ENCODE data around the gene NUDCD3.
"Not testable (repeated sequence)": the region's sequence is repeated elsewhere in the genome, so short reads cannot be mapped to it uniquely, and the experiment has no call there.

NUDCD3 gene

GRCh38 chr7:44448922-44449583, 41.4 kb downstream of the NUDCD3 start:
- DNase-seq (ENCODE audit: low read depth in 2 of 2), result no peak

DNA sequence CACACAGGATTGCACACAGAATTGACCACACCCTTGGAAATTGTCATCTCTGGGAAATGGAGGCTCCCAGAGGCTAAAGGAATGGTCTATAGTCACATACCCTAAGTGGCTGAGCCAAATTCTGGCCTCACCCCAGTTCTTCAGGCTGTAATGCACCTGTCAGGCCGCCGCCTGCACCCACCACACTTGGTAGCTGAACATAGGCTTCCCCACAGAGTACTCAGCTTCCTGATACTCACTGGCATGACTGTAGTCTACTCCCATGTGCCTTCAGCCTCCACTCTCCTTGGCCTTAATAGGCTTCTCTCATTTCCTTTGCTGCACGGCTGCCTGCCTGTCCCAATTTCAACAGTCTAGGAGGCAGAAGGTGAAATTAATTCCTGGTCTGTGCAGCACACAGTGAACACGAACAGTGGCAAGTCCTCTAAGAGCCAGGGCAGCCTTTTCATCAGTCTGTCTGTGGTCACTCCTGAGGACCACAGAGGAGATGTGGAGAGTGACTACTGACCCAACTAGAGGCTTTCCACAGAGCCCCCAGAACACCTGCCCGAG, 42.5 kb downstream of the NUDCD3 start:
- no peak for DNase-seq (ENCODE audit: low read depth in 2 of 2)

GRCh38 chr7:44445986-44446671, 44.3 kb downstream of the NUDCD3 start:
- DNase-seq (ENCODE audit: low read depth in 2 of 2), result no peak

- no peak for DNase-seq (ENCODE audit: low read depth in 2 of 2)
Observed at GRCh38 chr7:44441079-44441478, 49.4 kb downstream of the NUDCD3 start.

GRCh38 chr7:44440577-44441078, 49.8 kb downstream of the NUDCD3 start:
- no peak for DNase-seq (ENCODE audit: low read depth in 2 of 2)

GRCh38 chr7:44439926-44440325, 50.5 kb downstream of the NUDCD3 start:
- no peak for DNase-seq (ENCODE audit: low read depth in 2 of 2)

DNA sequence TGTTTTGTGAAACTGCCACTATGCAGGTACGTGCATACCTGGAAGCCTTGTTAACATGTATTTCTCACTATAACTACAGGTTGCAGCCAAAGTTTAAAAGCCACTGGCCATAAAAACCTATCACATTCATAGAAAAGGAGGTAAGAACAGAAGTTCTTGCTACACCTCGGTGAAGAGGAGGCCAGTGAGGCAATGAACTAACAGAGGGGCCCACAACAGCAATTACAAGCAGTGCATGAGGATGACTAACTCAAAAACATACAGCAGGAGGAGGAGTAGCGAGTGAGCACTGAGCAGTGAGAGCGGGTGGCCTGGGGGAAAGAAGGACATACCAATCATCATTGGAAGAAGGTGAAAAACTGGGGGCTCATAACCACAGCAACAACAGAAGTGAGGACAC, 51.6 kb downstream of the NUDCD3 start:
- DNase-seq (ENCODE audit: low read depth in 2 of 2), result no peak

DNA sequence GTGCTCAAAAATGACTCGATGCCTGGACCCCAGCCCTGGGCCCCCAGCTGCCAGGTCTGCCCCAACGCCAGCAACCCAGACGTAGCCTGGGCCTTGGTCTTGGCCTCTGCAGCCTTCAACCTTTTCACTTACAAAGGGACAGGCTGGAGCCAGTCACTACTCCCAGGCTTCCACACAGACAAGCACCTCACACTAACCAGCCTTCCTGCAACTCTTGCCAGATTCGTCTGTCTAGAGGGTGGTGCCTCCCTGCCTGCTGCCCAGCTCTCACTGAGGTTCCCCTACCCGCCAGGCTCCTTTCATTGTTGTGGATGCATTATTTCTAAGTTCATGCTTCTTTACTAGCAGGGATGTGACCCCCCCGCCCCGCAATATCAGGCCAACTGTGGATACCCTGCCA, 56.3 kb downstream of the NUDCD3 start:
- no peak for DNase-seq (ENCODE audit: low read depth in 2 of 2)

GRCh38 chr7:44433255-44434022, 57.0 kb downstream of the NUDCD3 start:
- DNase-seq (ENCODE audit: low read depth in 2 of 2), result no peak

GRCh38 chr7:44432381-44432977, 58.0 kb downstream of the NUDCD3 start:
- no peak for DNase-seq (ENCODE audit: low read depth in 2 of 2)

GRCh38 chr7:44431091-44431608, 59.3 kb downstream of the NUDCD3 start:
- DNase-seq (ENCODE audit: low read depth in 2 of 2), result no peak

- no peak for DNase-seq (ENCODE audit: low read depth in 2 of 2)
Observed at GRCh38 chr7:44430054-44430453, 60.4 kb downstream of the NUDCD3 start.

DNA sequence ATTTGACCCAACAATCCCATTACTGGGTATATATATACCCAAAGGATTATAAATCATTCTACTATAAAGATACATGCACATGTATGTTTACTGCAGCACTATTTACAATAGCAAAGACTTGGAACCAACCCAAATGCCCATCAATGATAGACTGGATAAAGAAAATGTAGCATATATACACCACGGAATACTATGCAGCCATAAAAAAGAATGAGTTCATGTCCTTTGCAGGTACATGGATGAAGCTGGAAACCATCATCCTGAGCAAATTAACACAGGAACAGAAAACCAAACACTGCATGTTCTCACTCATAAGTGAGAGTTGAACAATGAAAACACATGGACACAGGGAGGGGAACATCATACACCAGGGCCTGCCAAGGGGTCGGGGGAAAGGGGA, 65.7 kb downstream of the NUDCD3 start:
- not testable (repeated sequence) for DNase-seq (ENCODE audit: low read depth in 2 of 2)

DNA sequence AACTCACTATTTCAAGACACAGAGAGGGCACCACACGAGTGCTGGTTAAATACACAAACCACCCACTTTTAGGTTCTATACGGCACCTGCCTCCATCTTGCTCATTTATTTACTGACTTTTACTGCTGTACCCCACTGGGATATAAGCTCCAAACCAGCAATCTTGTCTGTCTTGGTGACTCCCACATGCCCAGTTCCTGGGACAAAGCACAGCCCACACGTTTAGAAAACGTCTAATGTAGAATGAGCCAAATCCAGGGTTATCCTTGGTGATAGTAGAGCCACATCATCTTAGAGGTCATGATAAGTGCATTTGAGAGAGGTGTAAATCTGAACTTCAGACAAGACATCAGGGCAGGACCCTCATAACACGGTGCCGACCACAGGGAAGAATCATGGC, 73.5 kb downstream of the NUDCD3 start:
- no peak for DNase-seq (ENCODE audit: low read depth in 2 of 2)

DNA sequence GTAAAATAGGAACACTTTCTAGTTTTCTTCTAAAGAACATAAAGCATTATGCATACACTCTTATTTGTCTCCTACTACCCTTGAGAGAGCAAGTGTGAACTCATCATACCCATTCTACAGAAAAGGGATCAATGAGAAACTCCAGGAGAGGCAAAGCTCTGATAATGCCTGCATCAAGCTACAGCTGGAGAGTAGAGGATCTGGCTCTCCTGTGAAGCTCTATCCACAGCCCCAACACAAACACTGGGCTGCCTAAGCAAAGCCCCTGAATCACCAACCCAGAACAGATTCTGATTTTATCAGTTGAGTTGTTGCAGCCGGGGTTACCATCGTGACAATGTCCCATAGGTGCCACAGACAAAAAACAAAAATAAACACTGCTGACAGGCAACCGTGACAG, 74.9 kb downstream of the NUDCD3 start:
- no peak for DNase-seq (ENCODE audit: low read depth in 2 of 2)

GRCh38 chr7:44415047-44415446, 75.4 kb downstream of the NUDCD3 start:
- DNase-seq (ENCODE audit: low read depth in 2 of 2), result no peak

GRCh38 chr7:44411306-44411705, 79.2 kb downstream of the NUDCD3 start:
- DNase-seq (ENCODE audit: low read depth in 2 of 2), result no peak

GRCh38 chr7:44408596-44408995, 81.9 kb downstream of the NUDCD3 start:
- DNase-seq (ENCODE audit: low read depth in 2 of 2), result no peak

DNA sequence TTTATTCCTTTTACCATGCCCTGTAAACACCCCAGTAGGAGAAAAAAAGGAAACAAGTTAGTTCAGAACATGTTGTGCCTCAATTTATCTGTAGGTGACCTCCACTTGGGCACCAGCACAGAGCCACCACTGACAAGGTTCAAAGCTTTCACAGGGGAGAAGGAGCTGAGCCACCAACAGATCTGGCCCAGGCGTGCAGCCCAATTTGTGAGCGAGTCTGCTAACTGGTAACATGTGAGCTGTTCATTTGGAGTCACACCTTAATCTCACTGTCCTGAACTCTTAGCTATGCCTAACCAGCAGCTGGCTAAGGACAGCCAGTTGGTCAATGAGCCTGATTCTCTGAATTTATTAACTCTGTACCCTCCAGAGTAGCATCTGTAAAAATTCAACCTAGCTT, 86.7 kb downstream of the NUDCD3 start:
- no peak for DNase-seq (ENCODE audit: low read depth in 2 of 2)

GRCh38 chr7:44403176-44403759, 87.2 kb downstream of the NUDCD3 start:
- DNase-seq (ENCODE audit: low read depth in 2 of 2), result no peak

DNA sequence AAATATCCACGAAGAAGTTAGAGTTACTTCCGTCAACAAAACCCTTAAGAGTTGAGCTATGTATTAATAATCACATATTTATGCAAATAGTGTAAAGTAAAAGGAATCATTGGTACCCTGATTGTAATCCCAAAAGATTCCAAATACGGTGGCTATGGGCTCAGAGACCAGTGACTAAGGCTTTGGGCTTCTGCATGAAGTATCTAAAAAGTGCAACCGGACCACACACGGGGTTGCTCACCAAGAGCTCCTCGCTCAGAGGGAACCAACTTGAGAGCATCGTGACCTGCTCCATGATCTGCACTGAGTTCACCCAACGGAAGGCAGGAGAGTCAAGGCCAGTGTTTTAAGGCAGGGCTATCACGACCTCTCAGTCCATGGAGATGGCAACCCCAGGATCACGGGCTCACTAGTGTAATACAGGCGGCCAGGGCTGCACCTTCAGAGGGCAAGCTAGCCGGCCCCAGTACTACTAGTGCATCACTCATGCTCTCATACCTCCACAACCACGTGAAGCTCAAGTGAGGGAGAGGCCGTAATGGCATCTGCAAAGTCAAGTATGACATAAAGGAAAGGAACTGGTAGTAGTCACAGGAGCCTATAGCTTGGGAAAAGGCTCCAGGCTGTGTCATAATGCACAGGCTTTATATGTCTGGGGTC, 87.9 kb downstream of the NUDCD3 start:
- DNase-seq (ENCODE audit: low read depth in 2 of 2), result no peak

Data from stimulated activated CD4-positive, alpha-beta T cell treated with anti-CD3 and anti-CD28 coated beads, Interleukin-1b, Interleukin-23, amount 100 ng/mL, for 4 hours (primary cell).